Activated CD4-positive, alpha-beta T cell treated with anti-CD3 and anti-CD28 coated beads for 36 hours (primary cell): Measurements from ENCODE around the gene FSTL4. TPM values are rescaled to one million over a fixed set of nuclear protein-coding genes. Genes with fewer than 3 reads are reported as not detected.

ENCODE experiments used
- ATAC-seq: fragments of 200-7000 bp; cut with Tn5 transposase; one replicate; pipeline ENCODE4 v1.10.0; 2021; ENCODE audit warnings: mild to moderate bottlenecking, moderate library complexity
- CTCF ChIA-PET: fragments of 350-600 bp; sonication (Branson Sonifier 250); formaldehyde crosslinking; loops from one replicate; lab custom pipeline; 2021; ENCODE audit warnings: antibody characterized with exemption; lab: Charles Lee
- POLR2A ChIA-PET: fragments of 350-600 bp; sonication (Branson Sonifier 250); formaldehyde crosslinking; loops from one replicate; lab custom pipeline; 2021; ENCODE audit warnings: antibody characterized with exemption, inconsistent platforms; lab: Charles Lee
- DNase-seq: peaks from one replicate; pipeline ENCODE4 v3.0.0-alpha.2; 2020
- H3K27ac Mint-ChIP-seq: one replicate; pipeline ENCODE4 v1.8.0; 2021; ENCODE audit warnings: mixed read lengths
- H3K27me3 Mint-ChIP-seq: one replicate; pipeline ENCODE4 v1.8.0; 2021; ENCODE audit warnings: mixed read lengths
- H3K36me3 Mint-ChIP-seq: one replicate; pipeline ENCODE4 v1.8.0; 2021; ENCODE audit warnings: low read depth, mixed read lengths
- H3K4me1 Mint-ChIP-seq: one replicate; pipeline ENCODE4 v1.8.0; 2021; ENCODE audit warnings: mixed read lengths
- H3K4me3 Mint-ChIP-seq: one replicate; pipeline ENCODE4 v1.8.0; 2021; ENCODE audit warnings: mild to moderate bottlenecking, moderate library complexity, mixed read lengths
- H3K9me3 Mint-ChIP-seq: one replicate; pipeline ENCODE4 v1.8.0; 2021; ENCODE audit warnings: low read depth, mixed read lengths
- intact Hi-C, 2 experiments: fragments of 100-400 bp; cut with DNase I in 1 of 2; cut with micrococcal nuclease in 1 of 2; formaldehyde crosslinking; loops; one replicate each; pipeline versions ENCODE4 v1.14.2 to v1.15.1; 2022 to 2024; cut with DNase I, micrococcal nuclease
- total RNA-seq, 2 experiments: library from RNA; stranded (reverse); gene quantifications; one replicate each; pipeline ENCODE4 v1.2.3, GENCODE V29; 2021

FSTL4 gene
- total RNA-seq, 2 experiments from 2014 or later: not detected

GRCh38 chr5:133519191-133519590 lies 93.2 kb downstream of the FSTL4 start:
- no peak for ATAC-seq
- no peaks in the 10 kb centered on the region for H3K36me3 Mint-ChIP-seq
- H3K27ac Mint-ChIP-seq: no peak overlapping the region
- H3K9me3 Mint-ChIP-seq: no peaks in the 10 kb centered on the region
- ChIA-PET CTCF (no interaction called here), POLR2A (no interaction called here)
- H3K4me3 Mint-ChIP-seq: no peak overlapping the region
- no peak for DNase-seq
- intact Hi-C loops: no loop called here
- H3K4me1 Mint-ChIP-seq: no peaks in the 10 kb centered on the region
- peaks cover 11% of the 10 kb centered on the region for H3K27me3 Mint-ChIP-seq

GRCh38 chr5:133514456-133514855 lies 97.9 kb downstream of the FSTL4 start:
- POLR2A ChIA-PET: no interaction called here
- H3K4me3 Mint-ChIP-seq: no peak overlapping the region
- intact Hi-C loops: no loop called here

DNA sequence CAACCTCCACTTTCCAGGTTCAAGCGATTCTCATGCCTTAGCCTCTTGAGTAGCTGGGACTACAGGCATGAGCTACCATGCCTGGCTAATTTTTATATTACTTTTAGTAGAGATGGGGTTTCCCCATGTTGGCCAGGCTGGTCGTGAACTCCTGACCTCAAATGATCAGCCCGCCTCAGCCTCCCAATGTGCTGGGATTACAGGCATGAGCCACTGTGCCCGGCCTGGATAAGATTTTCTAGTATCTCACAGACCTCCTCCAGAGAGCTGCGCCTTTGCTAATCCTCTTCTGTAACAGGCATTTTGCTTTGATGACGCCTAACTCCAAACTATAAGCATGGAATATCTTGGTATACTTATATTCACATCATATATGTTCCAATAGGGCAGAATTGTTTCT lies 99.4 kb downstream of the FSTL4 start:
- ATAC-seq: no peak
- ChIA-PET POLR2A (no interaction called here), CTCF (no interaction called here)

More at GRCh38 chr5:133514456-133514855, 97.9 kb downstream of the FSTL4 start:
- Mint-ChIP-seq H3K36me3 (no peaks in the 10 kb centered on the region), H3K9me3 (no peaks in the 10 kb centered on the region), H3K4me1 (no peaks in the 10 kb centered on the region), H3K27me3 (peaks cover 15% of the 10 kb centered on the region), H3K27ac (no peak overlapping the region)
- no peak for ATAC-seq
- CTCF ChIA-PET: interaction anchor here (0.6 kb wide), 1 partner anchor 440 kb away, joined by 3 read pairs; no protein-coding TSS in a partner anchor
- no peak for DNase-seq

GRCh38 chr5:133511653-133512235 lies 100.6 kb downstream of the FSTL4 start:
- Mint-ChIP-seq H3K9me3 (no peaks in the 10 kb centered on the region), H3K4me1 (peaks cover 4% of the 10 kb centered on the region), H3K27ac (no peak overlapping the region), H3K4me3 (no peak overlapping the region), H3K36me3 (no peaks in the 10 kb centered on the region), H3K27me3 (peaks cover 15% of the 10 kb centered on the region)
- intact Hi-C loops: no loop called here
- DNase-seq (no peak), ATAC-seq (no peak)
- ChIA-PET CTCF (interaction anchor here (1.0 kb wide), 1 partner anchor 10 kb away, joined by 4 read pairs; no protein-coding TSS in a partner anchor), POLR2A (no interaction called here)

More for the DNA sequence above, 99.4 kb downstream of the FSTL4 start:
- H3K9me3 Mint-ChIP-seq: no peaks in the 10 kb centered on the region
- peaks cover 15% of the 10 kb centered on the region for H3K27me3 Mint-ChIP-seq
- no peak for DNase-seq
- peaks cover 4% of the 10 kb centered on the region for H3K4me1 Mint-ChIP-seq
- no peak overlapping the region for H3K4me3 Mint-ChIP-seq
- no peaks in the 10 kb centered on the region for H3K36me3 Mint-ChIP-seq
- H3K27ac Mint-ChIP-seq: no peak overlapping the region
- intact Hi-C loops: no loop called here

DNA sequence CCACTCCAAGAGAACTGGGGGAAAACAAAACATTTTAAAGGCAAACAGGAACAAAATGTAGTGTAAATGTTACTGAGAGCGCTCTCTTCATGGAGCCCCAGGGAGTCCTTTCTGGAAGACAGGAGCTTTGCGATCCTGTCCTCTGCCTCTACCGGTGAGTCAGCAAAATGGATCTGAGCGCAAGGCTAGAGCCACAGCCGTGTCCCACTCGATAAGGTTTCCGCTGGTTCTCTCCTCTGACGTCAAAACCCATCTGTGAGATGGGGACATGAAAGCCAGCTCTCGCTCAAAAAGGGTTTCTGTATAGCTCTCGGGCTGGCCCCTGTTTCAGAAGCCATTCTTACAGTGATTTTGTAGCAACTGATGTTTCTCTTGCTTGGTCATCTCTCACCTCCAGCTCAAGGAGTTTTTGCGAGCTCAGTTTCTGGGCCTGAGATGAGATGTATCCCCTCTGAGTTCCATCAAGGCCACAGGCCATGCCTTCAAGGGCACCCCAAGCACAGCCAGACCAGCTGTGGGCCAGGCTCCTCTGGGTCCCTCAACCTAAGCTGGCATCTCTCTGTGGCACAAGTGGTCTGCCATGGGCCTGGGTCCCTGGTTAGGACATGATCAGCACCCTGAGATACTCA lies 101.6 kb downstream of the FSTL4 start:
- DNase-seq (no peak), ATAC-seq (no peak)
- CTCF ChIA-PET: interaction anchor here (1.1 kb wide), 1 partner anchor 28 kb away, joined by 3 read pairs; no protein-coding TSS in a partner anchor
- H3K4me1 Mint-ChIP-seq: peaks cover 4% of the 10 kb centered on the region
- no peaks in the 10 kb centered on the region for H3K36me3 Mint-ChIP-seq
- H3K27ac Mint-ChIP-seq: no peak overlapping the region
- POLR2A ChIA-PET: interaction anchor here (0.7 kb wide), 1 partner anchor 114 kb away, joined by 3 read pairs; no protein-coding TSS in a partner anchor
- intact Hi-C loops: no loop called here
- H3K9me3 Mint-ChIP-seq: no peaks in the 10 kb centered on the region
- H3K27me3 Mint-ChIP-seq: peaks cover 13% of the 10 kb centered on the region
- no peak overlapping the region for H3K4me3 Mint-ChIP-seq

GRCh38 chr5:133509742-133510079 lies 102.6 kb downstream of the FSTL4 start:
- H3K27me3 Mint-ChIP-seq: peaks cover 13% of the 10 kb centered on the region
- H3K4me3 Mint-ChIP-seq: no peak overlapping the region
- H3K4me1 Mint-ChIP-seq: peaks cover 4% of the 10 kb centered on the region
- no peak overlapping the region for H3K27ac Mint-ChIP-seq
- ChIA-PET POLR2A (no interaction called here), CTCF (interaction anchor here (0.7 to 1.1 kb wide), 2 partner anchors 25 to 29 kb away, joined by 3 read pairs; no protein-coding TSS in a partner anchor)
- ATAC-seq (no peak), DNase-seq (no peak)
- no peaks in the 10 kb centered on the region for H3K9me3 Mint-ChIP-seq
- intact Hi-C loops: no loop called here
- no peaks in the 10 kb centered on the region for H3K36me3 Mint-ChIP-seq

DNA sequence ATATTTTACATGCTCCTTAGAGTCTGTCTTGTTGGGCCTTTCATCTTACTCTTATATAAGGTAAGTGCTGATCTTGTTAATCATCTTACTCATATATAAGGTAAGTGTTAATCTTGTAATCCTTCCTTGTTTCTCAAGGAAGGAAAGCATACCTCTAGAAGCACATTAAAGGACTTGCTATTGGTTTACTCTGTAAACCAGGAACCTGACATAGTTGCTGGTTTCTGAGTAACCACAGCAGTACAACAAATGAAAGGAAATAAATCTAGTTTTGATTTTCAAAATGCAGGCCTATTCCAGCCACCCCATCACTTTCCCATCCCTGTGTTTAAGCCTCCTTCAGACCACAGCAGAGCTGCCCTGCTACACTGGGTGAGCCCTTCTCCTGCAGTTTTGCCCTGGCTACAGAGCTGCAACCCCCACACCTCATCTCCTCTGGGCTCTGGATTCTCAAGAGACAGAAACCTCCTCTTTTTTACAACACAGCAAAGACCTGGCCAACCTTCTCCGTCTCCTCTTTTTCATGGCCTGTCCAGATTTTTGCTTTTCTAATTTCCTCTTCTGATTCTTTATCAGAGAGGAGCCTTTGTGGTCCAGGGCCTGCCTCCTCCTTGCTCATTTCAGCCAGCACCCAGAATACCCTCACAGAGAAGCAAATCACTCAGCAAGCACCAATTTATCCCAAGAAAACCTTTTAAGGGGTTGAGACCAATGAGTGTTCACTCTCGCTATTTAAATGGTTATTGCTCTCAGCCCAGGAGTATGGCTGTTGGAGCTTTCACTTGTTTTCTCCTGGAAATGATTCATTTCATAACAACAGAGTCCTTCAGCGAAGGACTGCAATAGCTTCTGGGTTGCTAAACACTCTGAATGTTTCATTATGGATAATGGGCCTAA lies 103.2 kb downstream of the FSTL4 start:
- CTCF ChIA-PET: interaction anchor here (0.6 to 0.7 kb wide), 3 partner anchors 25 to 86 kb away, joined by 3 to 4 read pairs (median 3); no protein-coding TSS in a partner anchor
- H3K27me3 Mint-ChIP-seq: peaks cover 9% of the 10 kb centered on the region
- DNase-seq: no peak
- ATAC-seq: peak; percentile 23
- intact Hi-C loops: no loop called here
- POLR2A ChIA-PET: no interaction called here
- H3K4me1 Mint-ChIP-seq: peaks cover 4% of the 10 kb centered on the region
- H3K4me3 Mint-ChIP-seq: no peak overlapping the region
- no peaks in the 10 kb centered on the region for H3K36me3 Mint-ChIP-seq
- no peaks in the 10 kb centered on the region for H3K9me3 Mint-ChIP-seq
- no peak overlapping the region for H3K27ac Mint-ChIP-seq

GRCh38 chr5:133508331-133508730 lies 104.0 kb downstream of the FSTL4 start:
- H3K27ac Mint-ChIP-seq: no peak overlapping the region
- ChIA-PET POLR2A (no interaction called here), CTCF (interaction anchor here (0.6 to 0.7 kb wide), 2 partner anchors 57 to 85 kb away, joined by 3 to 4 read pairs; no protein-coding TSS in a partner anchor)
- no peak overlapping the region for H3K4me3 Mint-ChIP-seq
- ATAC-seq (no peak), DNase-seq (no peak)
- peaks cover 4% of the 10 kb centered on the region for H3K4me1 Mint-ChIP-seq
- H3K36me3 Mint-ChIP-seq: no peaks in the 10 kb centered on the region
- no peaks in the 10 kb centered on the region for H3K9me3 Mint-ChIP-seq
- peaks cover 6% of the 10 kb centered on the region for H3K27me3 Mint-ChIP-seq
- intact Hi-C loops: no loop called here

DNA sequence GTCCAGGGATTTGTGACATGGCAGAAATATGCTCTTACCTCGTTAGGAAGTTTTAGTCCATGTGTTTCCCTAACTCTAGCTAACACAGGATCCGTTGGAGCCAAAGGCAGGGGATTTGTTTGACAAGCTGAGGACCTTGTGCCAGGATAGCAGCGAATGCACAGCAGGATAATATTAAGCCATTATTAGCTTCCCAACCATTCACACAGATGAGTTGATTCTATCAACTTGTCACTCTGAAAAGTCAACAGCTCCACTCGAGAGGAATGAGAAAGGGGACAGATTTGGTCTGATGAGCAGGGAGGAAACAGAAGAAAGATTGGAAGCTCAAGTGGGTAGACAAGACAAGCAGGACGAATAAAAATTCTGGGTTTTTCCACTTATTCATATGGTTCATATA lies 106.2 kb downstream of the FSTL4 start:
- no peaks in the 10 kb centered on the region for H3K9me3 Mint-ChIP-seq
- H3K4me1 Mint-ChIP-seq: peaks cover 4% of the 10 kb centered on the region
- intact Hi-C loops: no loop called here
- ATAC-seq: no peak
- H3K27me3 Mint-ChIP-seq: peaks cover under 1% of the 10 kb centered on the region
- H3K36me3 Mint-ChIP-seq: no peaks in the 10 kb centered on the region
- H3K4me3 Mint-ChIP-seq: no peak overlapping the region
- POLR2A ChIA-PET: no interaction called here
- no peak overlapping the region for H3K27ac Mint-ChIP-seq
- CTCF ChIA-PET: interaction anchor here (0.8 kb wide), 1 partner anchor 22 kb away, joined by 3 read pairs; no protein-coding TSS in a partner anchor
- DNase-seq: no peak

- Mint-ChIP-seq H3K27ac (no peak overlapping the region), H3K4me1 (no peaks in the 10 kb centered on the region), H3K9me3 (no peaks in the 10 kb centered on the region), H3K27me3 (no peaks in the 10 kb centered on the region), H3K36me3 (no peaks in the 10 kb centered on the region), H3K4me3 (no peak overlapping the region)
- ChIA-PET POLR2A (no interaction called here), CTCF (no interaction called here)
- ATAC-seq (no peak), DNase-seq (no peak)
- intact Hi-C loops: no loop called here
Observed at GRCh38 chr5:133503511-133503910, 108.8 kb downstream of the FSTL4 start.

- POLR2A ChIA-PET: no interaction called here
- Mint-ChIP-seq H3K4me1 (no peaks in the 10 kb centered on the region), H3K27ac (no peak overlapping the region), H3K4me3 (no peak overlapping the region), H3K27me3 (no peaks in the 10 kb centered on the region), H3K36me3 (no peaks in the 10 kb centered on the region), H3K9me3 (no peaks in the 10 kb centered on the region)
- DNase-seq (no peak), ATAC-seq (no peak)
- intact Hi-C loops: no loop called here
- CTCF ChIA-PET: no interaction called here
Observed at GRCh38 chr5:133499895-133500294, 112.4 kb downstream of the FSTL4 start.
